HG03280 (cell line): ENCODE results near the gene TBRG1.
"Not testable (repeated sequence)": the region's sequence is repeated elsewhere in the genome, so short reads cannot be mapped to it uniquely, and the experiment has no call there.

Experiments used
- ATAC-seq: cut with Tn5 transposase; IDR thresholded peaks from one replicate; pipeline ENCODE4 v1.9.1; 2021; ENCODE audit warnings: mild to moderate bottlenecking, moderate library complexity; ENCODE audit not compliant: unreplicated experiment

The TBRG1 gene

GRCh38 chr11:124622531-124623451, at the start of gene TBRG1:
Gene TBRG1, plus strand, starts transcription at chr11:124622864. Its CDS starts 220 bp downstream, at chr11:124623084.
- peak; percentile 97 for ATAC-seq

GRCh38 chr11:124577716-124578427, 44.8 kb upstream of the TBRG1 start:
- ATAC-seq: no peak

- no peak for ATAC-seq
Measured at GRCh38 chr11:124578761-124579160, 43.9 kb upstream of the TBRG1 start.

GRCh38 chr11:124581817-124582216, 40.8 kb upstream of the TBRG1 start:
- ATAC-seq: no peak

- ATAC-seq: no peak
Measured at GRCh38 chr11:124582565-124582964, 40.1 kb upstream of the TBRG1 start.

GRCh38 chr11:124583781-124584180, 38.9 kb upstream of the TBRG1 start:
- no peak for ATAC-seq

- ATAC-seq: no peak
Measured at GRCh38 chr11:124584681-124585372, 37.8 kb upstream of the TBRG1 start.

GRCh38 chr11:124586238-124586860, 36.3 kb upstream of the TBRG1 start:
- no peak for ATAC-seq

- ATAC-seq: no peak
Measured at GRCh38 chr11:124591430-124591829, 31.2 kb upstream of the TBRG1 start.

- ATAC-seq: no peak
Measured at GRCh38 chr11:124592627-124593026, 30.0 kb upstream of the TBRG1 start.

GRCh38 chr11:124595302-124595701, 27.4 kb upstream of the TBRG1 start:
- ATAC-seq: no peak

GRCh38 chr11:124597626-124598025, 25.0 kb upstream of the TBRG1 start:
- ATAC-seq: no peak

- ATAC-seq: no peak
Measured at GRCh38 chr11:124600621-124601320, 21.9 kb upstream of the TBRG1 start.

- ATAC-seq: no peak
Measured at GRCh38 chr11:124602193-124602592, 20.5 kb upstream of the TBRG1 start.

- not testable (repeated sequence) for ATAC-seq
Measured at GRCh38 chr11:124602723-124603122, 19.9 kb upstream of the TBRG1 start.

GRCh38 chr11:124605719-124606118, 16.9 kb upstream of the TBRG1 start:
- ATAC-seq: no peak

GRCh38 chr11:124608147-124608546, 14.5 kb upstream of the TBRG1 start:
- no peak for ATAC-seq

- ATAC-seq: no peak
Measured at GRCh38 chr11:124610295-124610694, 12.4 kb upstream of the TBRG1 start.

- ATAC-seq: no peak
Measured at GRCh38 chr11:124611064-124611463, 11.6 kb upstream of the TBRG1 start, which contains the start of gene PANX3. Gene PANX3, plus strand, starts transcription at chr11:124611428. Its CDS starts 129 bp downstream, at chr11:124611557.

GRCh38 chr11:124612045-124612444, 10.6 kb upstream of the TBRG1 start:
- ATAC-seq: no peak
